Anterior cingulate cortex (tissue), 58 donors: ENCODE results near the gene DNAJB8.

ENCODE experiments used
- DNase-seq, 58 donors: peaks; one replicate each; lab custom pipeline; 2025; lab: John Stamatoyannopoulos, UW

Gene DNAJB8

DNA sequence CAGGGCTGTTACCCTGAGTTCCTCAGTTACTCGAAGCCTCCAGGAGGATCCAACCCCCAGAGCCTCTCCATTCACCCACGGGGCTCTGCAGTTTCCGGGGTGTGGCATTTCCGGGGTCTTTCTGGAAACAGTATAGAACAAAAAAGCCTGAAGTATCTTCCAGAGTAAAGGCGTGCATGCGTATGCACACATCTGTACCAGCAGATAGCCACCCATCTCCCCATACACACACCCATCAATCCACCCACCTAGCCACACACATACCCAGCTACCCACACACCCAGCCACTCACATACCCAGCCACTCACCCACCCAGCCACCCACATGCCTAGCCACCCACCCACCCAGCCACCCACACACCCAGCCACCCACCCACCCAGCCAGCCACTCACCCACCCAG, 2.9 kb upstream of the DNAJB8 start:
- no peak for DNase-seq

DNA sequence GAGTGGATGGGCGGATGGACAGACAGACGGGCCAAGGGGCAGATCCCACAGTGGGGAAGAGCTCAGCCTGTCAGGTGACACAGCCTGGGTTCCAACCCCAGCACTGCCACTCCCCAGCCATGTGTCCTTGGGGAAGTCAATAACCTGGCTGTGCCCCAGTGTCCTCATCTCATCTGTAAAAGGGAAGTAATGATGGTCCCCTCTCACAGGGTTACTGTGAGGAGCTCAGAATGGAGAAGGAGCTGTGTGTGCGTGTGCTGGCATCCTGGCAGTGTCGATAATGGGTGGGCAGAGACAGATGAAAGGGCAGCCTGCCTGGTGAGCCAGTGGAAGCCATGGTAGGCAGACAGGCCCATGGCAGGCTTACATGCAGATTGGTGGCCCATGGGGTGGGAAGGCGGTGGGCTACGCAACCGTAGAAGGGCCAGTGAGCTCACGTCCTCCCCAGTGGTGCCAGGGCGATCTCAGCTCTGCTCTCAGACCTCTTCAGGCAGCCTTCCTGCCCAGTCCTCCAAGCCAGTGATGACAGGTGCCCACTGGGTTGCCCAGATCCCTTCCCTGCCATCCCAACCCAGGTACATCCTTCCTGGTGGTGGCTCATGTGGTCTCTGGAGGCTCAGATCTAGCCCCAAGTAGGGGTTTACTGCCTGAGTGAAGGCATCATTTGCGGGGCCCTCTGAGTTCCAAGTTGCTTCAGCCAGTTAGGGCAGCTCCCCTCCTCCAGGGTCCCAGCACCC, 2.3 kb upstream of the DNAJB8 start:
- no peak for DNase-seq

DNA sequence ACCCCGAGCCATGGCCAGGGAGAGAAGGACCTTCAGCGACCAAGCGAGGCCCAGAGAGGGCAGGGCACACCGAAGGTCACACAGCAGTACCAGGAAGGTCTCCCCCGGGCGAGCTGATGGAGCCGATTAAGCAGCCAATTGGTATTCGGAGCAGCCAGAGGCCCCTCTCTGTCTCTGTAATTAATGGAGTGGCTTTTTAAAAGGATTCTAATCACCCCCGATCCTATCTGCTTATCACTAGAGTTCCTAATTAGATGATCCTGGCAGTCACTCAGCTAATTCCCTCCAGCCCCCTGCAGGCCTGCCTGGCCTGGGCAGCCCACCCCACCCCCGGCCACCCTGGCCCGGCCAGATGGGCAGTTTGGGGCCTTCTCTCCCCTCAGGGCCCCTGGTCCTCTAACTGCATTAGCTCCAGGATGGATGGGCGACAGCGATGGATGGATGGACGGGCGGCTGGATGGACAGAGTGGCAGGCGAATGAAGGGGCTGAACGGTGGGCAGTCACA, 1.6 kb upstream of the DNAJB8 start:
- no peak for DNase-seq

DNA sequence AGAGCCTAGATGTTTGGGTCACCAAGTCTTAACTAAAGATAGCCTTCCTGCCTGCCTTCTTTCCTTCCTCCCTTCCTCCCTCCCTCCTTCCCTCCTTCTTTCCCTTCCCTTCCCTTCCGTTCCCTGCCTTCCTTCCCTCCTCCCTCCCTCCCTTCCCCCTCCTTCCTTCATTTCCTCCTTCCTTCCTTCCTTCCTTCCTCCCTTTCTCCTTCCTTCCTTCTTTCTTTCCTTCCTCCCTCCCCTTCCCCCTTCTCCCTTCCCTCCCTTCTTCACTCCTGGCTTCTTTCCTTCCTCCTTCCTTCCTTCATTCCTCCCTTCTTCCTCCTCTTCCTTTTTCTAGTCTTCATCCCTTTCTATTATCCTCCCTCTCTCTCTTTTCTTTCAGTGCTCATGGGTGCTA, 2.0 kb downstream of the DNAJB8 start:
- no peak for DNase-seq

DNA sequence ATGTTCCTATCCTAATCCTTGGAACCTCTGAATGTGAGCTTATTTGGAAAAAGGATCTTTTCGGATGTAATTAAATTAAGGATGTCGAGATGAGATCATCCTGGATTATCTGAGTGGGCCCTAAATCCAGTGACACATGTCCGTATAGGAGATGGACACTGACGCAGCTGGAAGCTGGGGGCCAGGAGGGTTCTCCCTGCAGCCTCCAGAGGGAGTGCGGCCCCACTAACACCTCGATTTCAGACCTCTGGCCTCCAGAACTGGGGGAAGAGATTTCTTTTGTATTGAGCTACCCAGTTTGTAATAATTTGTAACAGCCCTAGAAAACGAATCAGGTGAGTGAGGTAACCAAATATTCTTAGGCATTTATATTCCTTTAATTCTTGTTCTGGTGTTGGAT, 2.5 kb downstream of the DNAJB8 start:
- no peak for DNase-seq

DNA sequence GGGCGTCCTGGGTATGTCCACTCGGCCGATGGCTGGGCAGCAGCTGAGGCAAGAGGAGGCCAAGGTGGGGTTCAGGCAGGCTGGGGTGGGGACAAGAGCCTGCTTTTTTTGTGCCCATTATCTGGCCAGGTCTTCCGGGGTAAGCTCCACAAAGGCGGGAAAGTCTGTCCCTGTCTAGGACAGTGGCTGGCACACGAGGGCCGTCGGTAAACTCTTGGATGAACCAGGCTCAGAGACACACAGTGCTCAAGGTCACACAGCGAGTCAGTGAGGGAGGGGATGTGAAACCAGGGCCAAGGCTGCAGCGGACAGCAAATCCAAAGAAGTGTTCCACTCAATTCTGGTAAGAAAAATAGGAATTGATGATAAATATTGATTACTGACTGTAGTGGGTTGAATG, 2.9 kb downstream of the DNAJB8 start:
- DNase-seq, result no peak

- DNase-seq, result no peak
Observed at GRCh38 chr3:128463354-128463753, 3.3 kb downstream of the DNAJB8 start.

- DNase-seq, result no peak
Observed at GRCh38 chr3:128462931-128463330, 3.8 kb downstream of the DNAJB8 start.

GRCh38 chr3:128462341-128462910, 4.3 kb downstream of the DNAJB8 start:
- DNase-seq, result no peak

DNA sequence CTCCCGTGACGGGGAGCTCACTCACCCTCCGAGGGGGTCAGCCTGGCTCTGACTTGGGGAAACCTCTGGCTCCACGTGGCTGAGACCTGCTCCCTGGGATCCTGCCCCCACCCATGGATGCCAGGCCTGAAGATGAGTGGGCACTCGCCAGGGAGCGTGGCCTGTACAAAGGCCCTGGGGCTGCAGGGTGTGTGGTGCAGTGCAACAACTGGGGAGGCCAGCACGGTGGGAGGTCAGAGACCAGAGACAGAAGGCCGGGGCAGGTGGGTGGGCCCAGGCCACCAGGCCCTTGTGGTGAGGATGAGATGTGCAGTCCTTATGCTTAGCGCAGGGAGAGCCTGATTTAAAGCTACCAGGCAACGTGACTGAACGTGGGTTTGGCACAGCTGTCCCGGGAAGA, 5.0 kb downstream of the DNAJB8 start:
- no peak for DNase-seq

DNA sequence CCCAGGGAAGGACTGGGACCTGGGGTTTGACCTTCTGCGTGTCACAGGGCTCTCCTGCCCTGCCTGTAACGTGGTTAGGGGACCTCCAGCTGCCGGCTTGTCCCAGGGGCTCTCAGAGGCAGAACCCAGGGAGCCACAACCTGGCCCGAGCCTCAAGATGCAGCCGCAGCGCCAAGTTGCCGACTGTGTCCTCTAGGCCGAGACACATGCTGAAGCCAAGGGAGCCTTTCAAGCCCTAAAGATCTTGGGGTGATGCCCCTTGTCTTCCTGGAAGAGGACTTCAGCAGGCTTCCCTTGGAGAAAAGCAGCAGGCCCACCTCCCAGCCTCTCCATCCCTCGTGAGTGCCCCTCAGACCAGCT, 7.2 kb downstream of the DNAJB8 start:
- DNase-seq, result no peak

- no peak for DNase-seq
Observed at GRCh38 chr3:128458746-128459460, 7.8 kb downstream of the DNAJB8 start.

DNA sequence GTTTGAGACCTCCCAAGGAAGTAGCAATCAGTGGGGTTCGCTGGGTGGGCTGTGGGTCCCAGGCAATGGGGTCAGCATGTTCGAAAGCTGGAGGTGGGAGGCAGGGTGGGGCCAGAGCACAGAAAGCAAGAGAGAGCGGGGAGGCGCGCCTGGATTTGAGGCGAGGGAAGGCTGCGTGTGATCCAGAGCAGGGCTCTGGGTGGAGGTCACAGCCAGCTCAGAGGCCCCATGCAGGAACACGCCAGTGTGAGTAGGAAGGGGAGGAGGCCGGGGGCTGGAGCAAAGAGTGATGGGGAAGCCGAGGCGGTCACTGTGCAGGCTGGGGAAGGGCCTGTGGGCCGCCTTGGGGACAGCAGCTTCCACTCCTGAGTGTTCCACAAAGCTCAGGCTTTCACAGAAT, 8.8 kb downstream of the DNAJB8 start:
- no peak for DNase-seq

GRCh38 chr3:128456776-128457715, 9.6 kb downstream of the DNAJB8 start:
- DNase-seq, result no peak

GRCh38 chr3:128455786-128456748, 10.6 kb downstream of the DNAJB8 start:
- DNase-seq, result no peak

- DNase-seq, result no peak
Observed at GRCh38 chr3:128455116-128455515, 11.6 kb downstream of the DNAJB8 start.

DNA sequence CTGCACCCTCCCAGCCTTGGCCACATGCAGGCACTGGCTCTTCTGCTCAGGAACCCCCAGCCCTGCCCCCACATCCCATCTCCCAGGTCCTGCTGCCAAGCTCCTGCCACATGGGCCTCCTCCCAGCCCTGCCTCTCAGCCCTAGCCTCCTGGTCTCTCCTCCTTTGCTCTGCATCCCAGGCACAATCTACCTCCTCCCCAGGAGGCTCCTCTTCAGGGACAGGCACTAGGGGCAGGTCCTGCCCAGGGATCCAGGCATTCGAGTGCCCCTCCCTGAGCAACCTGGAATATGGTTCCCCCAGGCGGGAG, 12.4 kb downstream of the DNAJB8 start:
- DNase-seq, result no peak

GRCh38 chr3:128453501-128454309, 13.0 kb downstream of the DNAJB8 start:
- DNase-seq, result no peak
